Measurements from ENCODE around the gene WDFY2.
"Not testable (repeated sequence)": the region's sequence is repeated elsewhere in the genome, so short reads cannot be mapped to it uniquely, and the experiment has no call there.

Gene WDFY2

GRCh38 chr13:51583875-51584730, at the start of gene WDFY2:
TSS of gene WDFY2 (plus strand) at chr13:51584462. CDS start at chr13:51584688, 226 bp downstream.
- DNase-seq: peak; percentile 89 to 100 (median 99)

GRCh38 chr13:51538591-51539179, 45.6 kb upstream of the WDFY2 start:
- no peak for DNase-seq

- no peak for DNase-seq
Observed at GRCh38 chr13:51539887-51540286, 44.4 kb upstream of the WDFY2 start.

GRCh38 chr13:51541037-51541436, 43.2 kb upstream of the WDFY2 start:
- DNase-seq: no peak

GRCh38 chr13:51541809-51542258, 42.4 kb upstream of the WDFY2 start:
- no peak for DNase-seq

- DNase-seq: peak in 7 of 51 donors; percentile 3 to 37 (median 9)
Observed at GRCh38 chr13:51542346-51543242, 41.7 kb upstream of the WDFY2 start.

GRCh38 chr13:51545446-51545845, 38.8 kb upstream of the WDFY2 start:
- DNase-seq: not testable (repeated sequence)

- no peak for DNase-seq
Observed at GRCh38 chr13:51547425-51548176, 36.7 kb upstream of the WDFY2 start.

GRCh38 chr13:51549050-51549449, 35.2 kb upstream of the WDFY2 start:
- no peak for DNase-seq

GRCh38 chr13:51549593-51549992, 34.7 kb upstream of the WDFY2 start:
- DNase-seq: no peak

GRCh38 chr13:51550151-51550550, 34.1 kb upstream of the WDFY2 start:
- no peak for DNase-seq

- no peak for DNase-seq
Observed at GRCh38 chr13:51551416-51551815, 32.8 kb upstream of the WDFY2 start.

GRCh38 chr13:51552027-51552426, 32.2 kb upstream of the WDFY2 start:
- DNase-seq: no peak

GRCh38 chr13:51553531-51553930, 30.7 kb upstream of the WDFY2 start:
- DNase-seq: no peak

GRCh38 chr13:51556740-51557139, 27.5 kb upstream of the WDFY2 start:
- no peak for DNase-seq

GRCh38 chr13:51557438-51557837, 26.8 kb upstream of the WDFY2 start:
- no peak for DNase-seq

GRCh38 chr13:51557875-51558612, 26.2 kb upstream of the WDFY2 start:
- DNase-seq: peak in 1 of 51 donors; percentile 29

- DNase-seq: no peak
Observed at GRCh38 chr13:51559946-51560735, 24.1 kb upstream of the WDFY2 start.

- no peak for DNase-seq
Observed at GRCh38 chr13:51562011-51562671, 22.1 kb upstream of the WDFY2 start.

All from hypothalamus (tissue), 51 donors.